IPS DF 6.9 (cell line): Measurements from ENCODE around the gene NPTN.

Experiments
- DNase-seq: peaks from one replicate; pipeline ENCODE4 v3.0.0-alpha.2; 2013; ENCODE audit warnings: low read depth, low spot score
- H3K27ac ChIP-seq: one replicate; pipeline ENCODE4 v1.5.1; 2013; ENCODE audit warnings: low read length, control low read depth
- H3K27me3 ChIP-seq: 2 replicates; pipeline ENCODE4 v1.6.1; 2013; ENCODE audit warnings: mild to moderate bottlenecking, low read length; ENCODE audit not compliant: control insufficient read depth, insufficient read depth
- H3K36me3 ChIP-seq: 2 replicates; pipeline ENCODE4 v1.6.1; 2013; ENCODE audit warnings: low read length; ENCODE audit not compliant: control insufficient read depth, insufficient read depth
- H3K4me1 ChIP-seq: 2 replicates; pipeline ENCODE4 v1.6.1; 2013; ENCODE audit warnings: low read length; ENCODE audit not compliant: control insufficient read depth, insufficient read depth
- H3K4me3 ChIP-seq: 2 replicates; pipeline ENCODE4 v1.5.1; 2013; ENCODE audit warnings: mild to moderate bottlenecking, low read length
- H3K9me3 ChIP-seq: 2 replicates; pipeline ENCODE4 v1.6.1; 2013; ENCODE audit warnings: low read length, inconsistent platforms; ENCODE audit not compliant: control insufficient read depth, insufficient read depth
- WGBS: extraction: QIAGEN DNeasy Blood & Tissue Kit; methylation state at CpG from one replicate; pipeline ENCODE4 v1.1.7; 2013; ENCODE audit warnings: mixed read lengths, missing lambda C conversion rate; ENCODE audit not compliant: insufficient read length, insufficient coverage; 5-methylcytosine and 5-hydroxymethylcytosine counted together

NPTN gene

DNA sequence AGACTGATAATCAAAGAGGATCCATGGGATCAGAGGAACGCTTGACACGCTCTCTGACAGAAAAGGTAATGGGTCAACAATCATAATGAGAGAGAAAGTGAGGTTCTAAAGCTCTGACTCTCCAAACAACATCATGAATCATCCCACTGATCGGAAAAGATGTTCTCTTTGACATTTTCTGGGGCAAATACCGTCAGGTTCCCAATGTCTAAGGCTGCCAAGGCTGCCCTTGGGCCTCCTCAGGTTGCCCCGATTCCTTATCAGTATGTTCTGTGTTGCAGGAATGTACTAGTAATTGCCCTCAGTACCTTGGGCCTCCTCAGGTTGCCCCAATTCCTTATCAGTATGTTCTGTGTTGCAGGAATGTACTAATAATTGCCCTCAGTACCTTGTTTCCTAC is 60.9 kb downstream of the NPTN start:
- no CpG with 5 or more reads among the region's 5 CpGs for WGBS
- Histone ChIP-seq H3K9me3 (no peaks in the 10 kb centered on the region), H3K27ac (no peak overlapping the region), H3K4me1 (no peaks in the 10 kb centered on the region), H3K27me3 (no peaks in the 10 kb centered on the region), H3K4me3 (no peak overlapping the region), H3K36me3 (peaks cover 18% of the 10 kb centered on the region)
- no peak for DNase-seq

- H3K4me1 ChIP-seq = no peaks in the 10 kb centered on the region
- DNase-seq = no peak
- no peaks in the 10 kb centered on the region for H3K9me3 ChIP-seq
- H3K27ac ChIP-seq = no peak overlapping the region
- no peak overlapping the region for H3K4me3 ChIP-seq
- WGBS = no CpG with 5 or more reads among the region's 5 CpGs
- no peaks in the 10 kb centered on the region for H3K27me3 ChIP-seq
- H3K36me3 ChIP-seq = peaks cover 18% of the 10 kb centered on the region
Observed at GRCh38 chr15:73571346-73571745, 61.8 kb downstream of the NPTN start.

- H3K9me3 ChIP-seq = no peaks in the 10 kb centered on the region
- no peak overlapping the region for H3K4me3 ChIP-seq
- no peak overlapping the region for H3K27ac ChIP-seq
- no CpG with 5 or more reads among the region's 7 CpGs for WGBS
- H3K4me1 ChIP-seq = no peaks in the 10 kb centered on the region
- peaks cover 18% of the 10 kb centered on the region for H3K36me3 ChIP-seq
- no peak for DNase-seq
- no peaks in the 10 kb centered on the region for H3K27me3 ChIP-seq
Observed at GRCh38 chr15:73570355-73571032, 62.7 kb downstream of the NPTN start.

DNA sequence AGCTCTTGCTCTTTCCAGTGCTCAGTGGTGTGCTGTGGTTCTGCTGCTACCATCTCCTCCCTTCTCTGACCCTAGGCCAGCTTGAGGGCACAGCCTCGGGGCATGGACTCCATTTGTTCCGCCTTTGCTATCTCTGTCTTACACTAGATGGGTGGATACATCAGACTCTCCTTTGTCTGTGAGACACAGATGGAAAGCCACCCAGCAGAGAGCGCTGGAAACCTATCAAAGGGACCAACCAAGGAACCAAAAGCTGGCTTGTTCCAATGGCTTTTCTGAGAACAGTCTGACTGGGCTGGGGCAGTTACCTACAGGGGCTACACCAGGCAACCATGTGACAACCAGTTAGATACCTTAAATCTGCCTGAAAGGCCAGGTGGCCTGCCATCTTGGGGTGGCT is 63.8 kb downstream of the NPTN start:
- WGBS = no CpG with 5 or more reads among the region's 3 CpGs
- peaks cover 16% of the 10 kb centered on the region for H3K36me3 ChIP-seq

DNA sequence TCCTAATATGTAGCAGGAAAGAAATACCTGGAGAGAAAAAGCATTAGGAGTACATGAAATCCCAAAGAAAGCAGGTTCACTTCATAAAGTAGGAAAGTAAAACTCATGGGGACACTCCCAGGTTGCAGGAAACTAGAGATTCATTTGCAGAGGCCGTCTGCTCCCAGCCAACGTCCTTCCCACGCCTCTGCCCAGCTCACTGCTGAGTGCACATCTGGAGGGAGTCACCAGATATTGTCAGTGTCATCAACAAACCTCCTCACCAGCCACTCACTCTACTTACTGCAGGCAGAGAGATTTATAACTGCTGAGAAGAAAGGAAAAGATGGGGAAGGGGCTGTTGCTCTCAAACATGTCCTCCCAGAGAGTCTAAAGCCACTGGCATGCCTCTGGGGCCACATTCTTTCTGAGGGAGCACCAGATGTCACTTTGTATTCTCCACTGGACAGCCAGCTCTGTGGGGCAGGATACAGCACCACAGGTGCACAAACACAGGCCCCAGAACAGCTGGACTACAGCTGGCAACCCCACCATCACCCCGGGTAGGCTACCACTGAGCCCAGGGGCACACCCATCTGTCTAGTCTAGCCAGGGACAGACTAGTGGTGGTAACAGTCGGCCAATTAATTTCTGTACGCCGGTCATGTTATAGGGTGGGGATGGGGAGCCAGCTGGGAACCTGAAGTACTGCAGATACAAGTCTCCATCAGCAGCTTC is 64.5 kb downstream of the NPTN start:
- Histone ChIP-seq H3K9me3 (no peaks in the 10 kb centered on the region), H3K4me3 (no peak overlapping the region), H3K4me1 (no peaks in the 10 kb centered on the region), H3K27ac (no peak overlapping the region), H3K36me3 (peaks cover 16% of the 10 kb centered on the region), H3K27me3 (no peaks in the 10 kb centered on the region)
- WGBS = no CpG with 5 or more reads among the region's 7 CpGs
- DNase-seq = no peak

More for the DNA sequence above, 63.8 kb downstream of the NPTN start:
- Histone ChIP-seq H3K27me3 (no peaks in the 10 kb centered on the region), H3K27ac (no peak overlapping the region), H3K4me3 (no peak overlapping the region), H3K9me3 (no peaks in the 10 kb centered on the region), H3K4me1 (no peaks in the 10 kb centered on the region)
- no peak for DNase-seq

DNA sequence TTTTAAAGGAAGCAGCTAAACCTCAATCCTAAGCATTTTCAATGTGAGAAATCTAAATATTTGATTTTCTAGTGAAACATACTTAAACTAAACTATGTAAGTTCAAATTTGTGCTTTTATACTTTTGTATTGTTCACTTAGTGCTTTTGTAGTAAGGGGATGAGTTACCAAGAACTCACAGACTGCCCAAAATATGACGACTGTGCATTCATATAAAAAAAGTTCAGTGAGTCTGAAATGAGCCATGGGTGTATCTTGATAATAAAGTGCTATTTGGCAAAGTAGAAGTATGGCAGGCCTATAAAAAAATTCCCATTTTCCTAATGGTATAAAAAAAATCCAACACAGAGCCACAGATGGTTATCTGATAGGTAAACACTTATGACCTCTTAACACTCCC is 66.2 kb downstream of the NPTN start:
- DNase-seq = no peak
- Histone ChIP-seq H3K9me3 (no peaks in the 10 kb centered on the region), H3K27ac (no peak overlapping the region), H3K4me3 (no peak overlapping the region), H3K36me3 (peaks cover 13% of the 10 kb centered on the region), H3K4me1 (no peaks in the 10 kb centered on the region), H3K27me3 (no peaks in the 10 kb centered on the region)
- WGBS = no CpG with 5 or more reads among the region's 1 CpG

DNA sequence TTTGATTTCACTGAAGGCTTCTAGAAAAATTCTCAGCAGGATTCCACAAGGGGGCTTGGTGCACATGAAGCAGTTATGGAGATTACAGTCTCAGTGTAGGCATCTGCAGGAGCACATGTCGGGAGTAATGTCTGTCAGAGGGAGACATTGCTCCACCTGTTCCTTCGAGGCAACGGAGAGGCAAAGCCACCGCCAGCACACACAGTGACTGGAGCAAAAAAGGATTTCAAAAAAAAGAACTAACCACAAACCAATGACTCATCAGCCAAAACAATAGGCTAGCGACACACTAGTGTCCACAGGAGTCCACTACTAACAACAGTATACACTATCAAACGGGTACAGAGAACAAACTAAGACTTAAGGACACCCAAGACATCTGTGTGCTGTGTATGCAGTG is 68.9 kb downstream of the NPTN start:
- DNase-seq = no peak
- Histone ChIP-seq H3K9me3 (no peaks in the 10 kb centered on the region), H3K4me1 (no peaks in the 10 kb centered on the region), H3K27ac (no peak overlapping the region), H3K27me3 (no peaks in the 10 kb centered on the region), H3K4me3 (no peak overlapping the region), H3K36me3 (peaks cover 1% of the 10 kb centered on the region; the same call in 1 of the 2 replicates)
- no CpG with 5 or more reads among the region's 6 CpGs for WGBS

GRCh38 chr15:73560501-73561117 is 72.6 kb downstream of the NPTN start:
- Histone ChIP-seq H3K4me1 (no peaks in the 10 kb centered on the region), H3K27ac (no peak overlapping the region), H3K4me3 (no peak overlapping the region), H3K27me3 (no peaks in the 10 kb centered on the region), H3K9me3 (no peaks in the 10 kb centered on the region), H3K36me3 (no peaks in the 10 kb centered on the region; the same call in 1 of the 2 replicates)
- no CpG with 5 or more reads among the region's 2 CpGs for WGBS
- no peak for DNase-seq

DNA sequence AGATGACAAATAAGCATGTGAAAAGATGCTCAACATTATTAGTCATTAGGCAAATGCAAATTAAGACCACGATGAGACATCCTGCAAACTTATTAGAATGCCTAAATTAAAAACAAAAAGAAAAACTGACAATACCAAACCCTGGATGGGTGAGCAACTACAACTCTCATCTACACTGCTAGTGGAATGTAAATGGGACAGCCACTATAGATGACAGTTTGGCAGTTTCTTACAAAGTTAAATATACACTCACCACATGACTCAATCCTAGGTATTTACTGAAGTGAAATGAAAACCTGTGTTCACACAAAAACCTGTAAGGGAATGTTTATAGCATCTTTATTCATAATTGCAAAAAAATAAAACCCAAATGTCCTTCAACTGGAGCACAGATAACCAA is 74.7 kb downstream of the NPTN start:
- no peak for DNase-seq
- no peaks in the 10 kb centered on the region; the same call in 1 of the 2 replicates for H3K36me3 ChIP-seq

DNA sequence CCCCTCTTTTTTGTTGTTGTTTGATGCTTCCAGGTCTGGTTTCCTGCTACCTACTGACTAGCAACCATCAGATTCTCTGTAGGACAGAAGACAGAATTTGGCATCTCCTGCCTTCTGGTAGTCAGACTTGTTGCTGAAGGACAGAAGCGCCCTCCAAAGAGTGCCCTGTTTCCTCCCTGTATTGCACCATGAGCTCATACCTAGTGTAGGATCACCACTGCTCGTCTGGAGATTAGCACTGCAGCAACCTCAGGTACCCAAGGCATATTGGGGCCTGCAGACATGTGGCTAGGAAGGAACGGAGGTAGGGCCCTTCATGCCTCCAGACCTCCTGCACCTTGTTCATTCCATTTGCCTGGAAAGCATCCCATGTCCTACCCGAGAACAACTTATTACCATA is 78.1 kb downstream of the NPTN start:
- Histone ChIP-seq H3K27me3 (no peaks in the 10 kb centered on the region), H3K36me3 (no peaks in the 10 kb centered on the region), H3K4me1 (peaks cover 5% of the 10 kb centered on the region), H3K27ac (no peak overlapping the region), H3K4me3 (no peak overlapping the region), H3K9me3 (no peaks in the 10 kb centered on the region)
- no peak for DNase-seq
- no CpG with 5 or more reads among the region's 4 CpGs for WGBS

More for the DNA sequence above, 74.7 kb downstream of the NPTN start:
- no peaks in the 10 kb centered on the region for H3K9me3 ChIP-seq
- H3K27me3 ChIP-seq = no peaks in the 10 kb centered on the region
- H3K27ac ChIP-seq = no peak overlapping the region
- H3K4me1 ChIP-seq = peaks cover 5% of the 10 kb centered on the region; the same call in 1 of the 2 replicates
- H3K4me3 ChIP-seq = no peak overlapping the region
- WGBS = no CpG with 5 or more reads among the region's 1 CpG
